GM19467 (cell line): ENCODE data around the gene LDAH.

Experiments used
- ATAC-seq: cut with Tn5 transposase; IDR thresholded peaks from one replicate; pipeline ENCODE4 v1.9.1; 2021; ENCODE audit warnings: mild to moderate bottlenecking, moderate library complexity; ENCODE audit not compliant: unreplicated experiment

LDAH gene

GRCh38 chr2:20669562-20670314 lies 153.2 kb downstream of the LDAH start:
- no peak for ATAC-seq

- no peak for ATAC-seq
These were observed 153.9 kb downstream of the LDAH start for GRCh38 chr2:20668871-20669475.

GRCh38 chr2:20668451-20668850 lies 154.4 kb downstream of the LDAH start:
- no peak for ATAC-seq

GRCh38 chr2:20667531-20668401 lies 155.1 kb downstream of the LDAH start:
- ATAC-seq: no peak

- no peak for ATAC-seq
These were observed 155.8 kb downstream of the LDAH start for GRCh38 chr2:20667151-20667530.

GRCh38 chr2:20666304-20667150 lies 156.4 kb downstream of the LDAH start, which contains the start of gene GDF7:
TSS of gene GDF7 (plus strand) at chr2:20667144. CDS start at chr2:20667240, 96 bp downstream.
- ATAC-seq: no peak

- no peak for ATAC-seq
These were observed 156.9 kb downstream of the LDAH start for GRCh38 chr2:20666005-20666303.

GRCh38 chr2:20665243-20666004 lies 157.5 kb downstream of the LDAH start:
- ATAC-seq: no peak

GRCh38 chr2:20664431-20665242 lies 158.3 kb downstream of the LDAH start:
- no peak for ATAC-seq

GRCh38 chr2:20664071-20664390 lies 158.9 kb downstream of the LDAH start:
- no peak for ATAC-seq

GRCh38 chr2:20663196-20664070 lies 159.5 kb downstream of the LDAH start:
- ATAC-seq: no peak

GRCh38 chr2:20662308-20662937 lies 160.5 kb downstream of the LDAH start:
- ATAC-seq: no peak

GRCh38 chr2:20661421-20662307 lies 161.2 kb downstream of the LDAH start:
- ATAC-seq: peak; percentile 59

- no peak for ATAC-seq
These were observed 162.1 kb downstream of the LDAH start for GRCh38 chr2:20660506-20661420.

- ATAC-seq: no peak
These were observed 165.2 kb downstream of the LDAH start for GRCh38 chr2:20657522-20658235.
